Measurements from ENCODE around the gene OLFML3. TPM values are rescaled to one million over a fixed set of nuclear protein-coding genes. Genes with fewer than 3 reads are reported as not detected.
"Not testable (repeated sequence)": the region's sequence is repeated elsewhere in the genome, so short reads cannot be mapped to it uniquely, and the experiment has no call there.

OLFML3 gene
- total and polyA plus RNA-seq, 2 experiments from 2014 or later, result 9.7 to 16.0 TPM

DNA sequence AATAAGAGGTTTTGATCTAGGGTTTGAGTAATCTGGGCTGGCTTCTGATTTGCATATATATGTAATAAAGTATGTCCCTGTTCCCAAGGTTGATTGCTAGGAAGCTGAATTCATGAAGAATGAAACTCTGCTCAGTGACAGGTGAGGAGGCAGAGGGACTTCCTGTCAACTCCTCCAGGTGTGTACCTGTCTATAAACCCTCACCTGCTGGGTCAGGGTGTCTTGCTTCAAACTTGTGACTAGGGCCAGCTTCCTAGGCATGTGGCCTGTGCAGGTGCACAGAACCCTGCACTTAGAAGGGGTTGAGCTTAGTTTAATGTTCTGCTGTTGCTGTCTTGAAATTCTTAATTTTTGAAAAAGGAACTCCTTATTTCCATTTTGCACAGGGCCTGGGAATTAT, 21.1 kb downstream of the OLFML3 start:
- TF ChIP-seq, protein P1, sequence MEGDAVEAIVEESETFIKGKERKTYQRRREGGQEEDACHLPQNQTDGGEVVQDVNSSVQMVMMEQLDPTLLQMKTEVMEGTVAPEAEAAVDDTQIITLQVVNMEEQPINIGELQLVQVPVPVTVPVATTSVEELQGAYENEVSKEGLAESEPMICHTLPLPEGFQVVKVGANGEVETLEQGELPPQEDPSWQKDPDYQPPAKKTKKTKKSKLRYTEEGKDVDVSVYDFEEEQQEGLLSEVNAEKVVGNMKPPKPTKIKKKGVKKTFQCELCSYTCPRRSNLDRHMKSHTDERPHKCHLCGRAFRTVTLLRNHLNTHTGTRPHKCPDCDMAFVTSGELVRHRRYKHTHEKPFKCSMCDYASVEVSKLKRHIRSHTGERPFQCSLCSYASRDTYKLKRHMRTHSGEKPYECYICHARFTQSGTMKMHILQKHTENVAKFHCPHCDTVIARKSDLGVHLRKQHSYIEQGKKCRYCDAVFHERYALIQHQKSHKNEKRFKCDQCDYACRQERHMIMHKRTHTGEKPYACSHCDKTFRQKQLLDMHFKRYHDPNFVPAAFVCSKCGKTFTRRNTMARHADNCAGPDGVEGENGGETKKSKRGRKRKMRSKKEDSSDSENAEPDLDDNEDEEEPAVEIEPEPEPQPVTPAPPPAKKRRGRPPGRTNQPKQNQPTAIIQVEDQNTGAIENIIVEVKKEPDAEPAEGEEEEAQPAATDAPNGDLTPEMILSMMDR (IDR thresholded peaks at IDR 0.05; ENCODE audit: low read depth, low read length), result no peak
- H3K36me3 ChIP-seq, result no peaks in the 10 kb centered on the region
- no peaks in the 10 kb centered on the region for H3K27me3 ChIP-seq
- no peaks in the 10 kb centered on the region for H3K4me1 ChIP-seq (ENCODE audit: low read depth)
- no peak for DNase-seq (ENCODE audit: low read depth in 1 of 2, low spot score in 1 of 2)
- H3K27ac ChIP-seq, result no peak overlapping the region
- no peak overlapping the region for H3K4me3 ChIP-seq
- H3K9me3 ChIP-seq (ENCODE audit: low read depth), result no peaks in the 10 kb centered on the region

DNA sequence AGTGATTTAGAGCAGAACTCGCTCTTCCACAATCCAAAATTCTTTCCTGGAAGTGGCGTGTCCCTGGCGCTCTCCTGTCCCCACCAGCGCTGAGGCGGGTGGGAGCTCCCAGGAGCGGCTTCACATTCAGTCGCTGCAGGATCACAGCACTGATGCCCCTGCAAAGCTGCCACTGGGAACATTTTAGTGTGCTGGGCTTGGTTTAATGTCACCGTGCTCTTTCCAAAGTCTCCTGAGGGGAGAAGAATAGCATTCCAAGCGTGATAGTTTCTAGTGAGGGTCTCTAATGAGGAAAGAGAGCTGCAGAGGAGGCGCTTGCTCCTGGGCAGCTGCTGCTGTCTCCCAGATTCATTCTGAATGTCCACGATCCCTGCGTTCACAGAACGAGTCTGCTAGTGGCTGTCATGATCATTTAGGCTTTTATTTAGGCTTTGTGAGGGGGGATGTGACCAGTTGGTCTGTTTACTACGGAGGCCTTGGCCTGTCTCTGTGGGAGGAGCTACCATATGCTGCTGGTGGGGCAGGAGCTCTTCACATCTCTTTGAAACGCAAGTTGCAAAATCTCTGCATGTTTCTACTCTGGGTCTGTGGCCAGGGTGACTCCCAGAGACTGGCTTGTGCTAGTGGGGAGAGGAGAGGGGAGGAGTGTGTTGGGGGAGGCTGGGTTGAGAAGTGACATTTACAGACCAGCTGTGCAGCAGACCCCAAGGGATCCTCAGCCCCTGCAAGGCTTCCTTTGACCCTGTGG, 23.4 kb downstream of the OLFML3 start:
- Histone ChIP-seq H3K4me3 (no peak overlapping the region), H3K9me3 (ENCODE audit: low read depth) (no peaks in the 10 kb centered on the region), H3K27ac (no peak overlapping the region), H3K27me3 (no peaks in the 10 kb centered on the region), H3K36me3 (no peaks in the 10 kb centered on the region), H3K4me1 (ENCODE audit: low read depth) (no peaks in the 10 kb centered on the region)
- TF ChIP-seq, protein P1 (IDR thresholded peaks at IDR 0.05; ENCODE audit: low read depth, low read length), result no peak
- DNase-seq (ENCODE audit: low read depth in 1 of 2, low spot score in 1 of 2), result peak in 1 of 2 donors; percentile 88

DNA sequence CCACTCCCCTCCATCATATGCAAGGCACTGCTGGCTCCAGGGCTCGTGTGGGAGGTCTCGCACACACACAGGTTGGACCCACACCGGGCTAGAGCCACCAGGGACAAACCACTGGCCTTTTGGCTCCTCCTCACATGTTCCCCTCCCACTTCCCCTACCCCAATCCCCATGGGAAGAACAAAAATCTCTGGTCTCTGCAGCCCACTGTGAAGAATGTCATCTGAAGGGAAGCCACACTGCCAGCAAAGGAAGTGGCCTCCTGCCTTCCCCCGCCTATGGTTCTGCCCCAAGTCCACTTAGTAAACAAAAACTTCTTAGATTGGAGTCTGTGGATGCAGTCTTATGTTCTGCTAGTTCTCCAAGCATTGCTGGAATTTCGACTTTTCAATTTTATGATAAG, 24.2 kb downstream of the OLFML3 start:
- TF ChIP-seq, protein P1 (IDR thresholded peaks at IDR 0.05; ENCODE audit: low read depth, low read length), result no peak

DNA sequence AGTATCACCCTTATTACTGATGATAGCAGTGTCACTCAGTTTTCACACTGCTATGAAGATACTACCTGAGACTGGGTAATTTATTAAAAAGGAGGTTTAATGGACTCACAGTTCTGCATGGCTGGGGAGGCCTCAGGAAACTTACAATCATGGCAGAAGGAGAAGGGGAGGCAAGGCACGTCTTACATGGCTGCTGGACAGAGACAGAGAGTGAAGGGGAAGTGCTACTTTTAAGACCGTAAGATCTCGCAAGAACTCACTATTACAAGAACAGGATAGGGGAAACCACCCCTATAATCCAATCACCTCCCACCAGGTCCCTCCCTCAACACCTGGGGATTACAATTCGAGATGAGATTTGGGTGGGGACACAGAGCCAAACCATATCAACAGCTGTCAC, 27.6 kb downstream of the OLFML3 start:
- not testable (repeated sequence) for H3K27me3 ChIP-seq; H3K4me1 ChIP-seq (ENCODE audit: low read depth); H3K27ac ChIP-seq; H3K4me3 ChIP-seq; H3K36me3 ChIP-seq; DNase-seq (ENCODE audit: low read depth in 1 of 2, low spot score in 1 of 2); H3K9me3 ChIP-seq (ENCODE audit: low read depth)

More for the DNA sequence above, 24.2 kb downstream of the OLFML3 start:
- Histone ChIP-seq H3K36me3 (no peaks in the 10 kb centered on the region), H3K4me1 (ENCODE audit: low read depth) (no peaks in the 10 kb centered on the region), H3K27ac (no peak overlapping the region), H3K4me3 (no peak overlapping the region), H3K27me3 (no peaks in the 10 kb centered on the region), H3K9me3 (ENCODE audit: low read depth) (no peaks in the 10 kb centered on the region)
- peak in 1 of 2 donors; percentile 38 for DNase-seq (ENCODE audit: low read depth in 1 of 2, low spot score in 1 of 2)

DNA sequence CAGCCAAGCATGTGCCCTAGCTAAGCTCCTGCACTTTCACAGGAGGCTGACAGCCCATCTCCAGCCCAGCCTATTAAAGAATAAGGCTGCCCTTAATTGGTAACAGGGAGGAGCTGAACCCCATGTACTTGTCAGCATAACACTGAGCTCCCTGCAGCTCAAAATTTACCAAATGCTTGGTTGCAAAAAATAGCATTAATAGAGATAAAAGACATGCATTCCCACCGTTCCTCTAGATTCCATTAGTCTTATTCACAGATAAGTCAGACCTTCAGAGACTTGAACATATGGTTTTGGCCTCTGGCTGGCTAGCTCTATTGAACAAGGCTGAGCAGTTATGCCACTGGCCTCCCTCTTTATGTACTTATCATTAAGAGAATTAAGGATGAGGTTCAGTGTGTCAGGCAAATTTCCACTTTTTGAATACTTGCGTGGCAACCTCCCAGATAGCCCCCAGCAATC, 29.2 kb downstream of the OLFML3 start:
- Histone ChIP-seq H3K9me3 (ENCODE audit: low read depth) (no peaks in the 10 kb centered on the region), H3K36me3 (no peaks in the 10 kb centered on the region), H3K4me1 (ENCODE audit: low read depth) (no peaks in the 10 kb centered on the region), H3K27ac (no peak overlapping the region), H3K4me3 (no peak overlapping the region), H3K27me3 (no peaks in the 10 kb centered on the region)
- TF ChIP-seq, protein P1 (IDR thresholded peaks at IDR 0.05; ENCODE audit: low read depth, low read length), result no peak
- DNase-seq (ENCODE audit: low read depth in 1 of 2, low spot score in 1 of 2), result peak; percentile 23 to 92

DNA sequence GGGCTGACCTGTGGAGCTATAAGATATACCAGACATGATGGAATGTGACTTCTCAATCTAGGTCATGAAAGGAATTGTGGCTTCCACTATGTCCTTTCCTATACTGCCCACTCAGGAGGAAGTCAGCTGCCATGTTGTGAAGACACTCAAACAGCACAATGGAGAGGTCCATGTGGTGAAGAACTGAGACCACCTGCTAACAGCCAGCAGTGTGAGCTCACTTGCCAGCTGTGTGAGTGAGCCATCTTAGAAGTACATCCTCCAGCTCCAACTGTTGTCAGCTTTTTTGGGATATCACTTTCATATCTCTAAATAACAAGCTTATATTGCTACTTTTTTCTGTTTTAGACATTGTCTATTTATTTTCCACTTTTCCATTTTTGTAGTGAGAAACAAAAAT, 29.7 kb downstream of the OLFML3 start:
- H3K4me3 ChIP-seq, result no peak overlapping the region
- no peak overlapping the region for H3K27ac ChIP-seq

More for the DNA sequence above, 29.7 kb downstream of the OLFML3 start:
- TF ChIP-seq, protein P1 (IDR thresholded peaks at IDR 0.05; ENCODE audit: low read depth, low read length), result no peak
- Histone ChIP-seq H3K9me3 (ENCODE audit: low read depth) (no peaks in the 10 kb centered on the region), H3K36me3 (no peaks in the 10 kb centered on the region), H3K4me1 (ENCODE audit: low read depth) (no peaks in the 10 kb centered on the region), H3K27me3 (no peaks in the 10 kb centered on the region)
- DNase-seq (ENCODE audit: low read depth in 1 of 2, low spot score in 1 of 2), result no peak

All from cardiac muscle cell (in vitro differentiated cells and primary cell).